ENCODE results near the gene CACNA1C. TPM values are rescaled to one million over a fixed set of nuclear protein-coding genes. Genes with fewer than 3 reads are reported as not detected.

Gene CACNA1C
- total RNA-seq, 2 donors from 2014 or later, result 0.86 to 6.3 TPM

GRCh38 chr12:2277492-2278155, 224.8 kb downstream of the CACNA1C start:
- peaks cover 7% of the 10 kb centered on the region for H3K27me3 Mint-ChIP-seq (ENCODE audit: insufficient read depth)
- Histone ChIP-seq H3K4me1 (ENCODE audit: control insufficient read depth, insufficient read depth, low read length) (no peaks in the 10 kb centered on the region), H3K27ac (ENCODE audit: low read depth, low read length) (no peak overlapping the region), H3K4me3 (ENCODE audit: low read length) (no peak overlapping the region), H3K27me3 (ENCODE audit: control insufficient read depth, insufficient read depth, low read length, poor library complexity, severe bottlenecking) (no peaks in the 10 kb centered on the region), H3K9ac (ENCODE audit: extremely low read depth, low read length, poor library complexity, severe bottlenecking) (no peak overlapping the region), H3K36me3 (ENCODE audit: control insufficient read depth, insufficient read depth, low read length) (no peaks in the 10 kb centered on the region), H3K9me3 (ENCODE audit: control insufficient read depth, low read length) (no peaks in the 10 kb centered on the region)
- WGBS, 2 experiments (ENCODE audit: insufficient coverage in 1 of 2, insufficient read length in 1 of 2), result 78 to 83% methylated on average over 6 of the region's 6 CpGs
- H3K9me3 Mint-ChIP-seq, result peaks cover 8% of the 10 kb centered on the region
- H3K4me3 Mint-ChIP-seq, result no peak overlapping the region
- peak; percentile 31 for DNase-seq
- peaks cover 10% of the 10 kb centered on the region for H3K4me1 Mint-ChIP-seq
- H3K27ac Mint-ChIP-seq, result no peak overlapping the region
- TF ChIP-seq CTCF (conservative IDR thresholded peaks at IDR 0.05), result no peak
- no peaks in the 10 kb centered on the region for H3K36me3 Mint-ChIP-seq (ENCODE audit: low read depth)

- peaks cover 8% of the 10 kb centered on the region for H3K9me3 Mint-ChIP-seq
- Histone ChIP-seq H3K4me3 (ENCODE audit: low read length) (no peak overlapping the region), H3K27me3 (ENCODE audit: control insufficient read depth, insufficient read depth, low read length, poor library complexity, severe bottlenecking) (no peaks in the 10 kb centered on the region), H3K4me1 (ENCODE audit: control insufficient read depth, insufficient read depth, low read length) (no peaks in the 10 kb centered on the region), H3K36me3 (ENCODE audit: control insufficient read depth, insufficient read depth, low read length) (no peaks in the 10 kb centered on the region), H3K9ac (ENCODE audit: extremely low read depth, low read length, poor library complexity, severe bottlenecking) (no peak overlapping the region), H3K27ac (ENCODE audit: low read depth, low read length) (no peak overlapping the region), H3K9me3 (ENCODE audit: control insufficient read depth, low read length) (no peaks in the 10 kb centered on the region)
- H3K36me3 Mint-ChIP-seq (ENCODE audit: low read depth), result no peaks in the 10 kb centered on the region
- H3K4me1 Mint-ChIP-seq, result peaks cover 17% of the 10 kb centered on the region
- H3K27ac Mint-ChIP-seq, result no peak overlapping the region
- no peak for TF ChIP-seq CTCF (conservative IDR thresholded peaks at IDR 0.05)
- no peak overlapping the region for H3K4me3 Mint-ChIP-seq
- peaks cover 7% of the 10 kb centered on the region for H3K27me3 Mint-ChIP-seq (ENCODE audit: insufficient read depth)
- 83% methylated on average over 1 of the region's 1 CpG; no CpG with 5 or more reads in 1 of the 2 experiments for WGBS, 2 experiments (ENCODE audit: insufficient coverage in 1 of 2, insufficient read length in 1 of 2)
- DNase-seq, result no peak
Measured at GRCh38 chr12:2281446-2281845, 228.7 kb downstream of the CACNA1C start.

- Mint-ChIP-seq H3K4me1 (peaks cover 19% of the 10 kb centered on the region), H3K4me3 (no peak overlapping the region), H3K27ac (peak overlapping the region; percentile 7), H3K36me3 (ENCODE audit: low read depth) (no peaks in the 10 kb centered on the region), H3K9me3 (peaks cover 8% of the 10 kb centered on the region), H3K27me3 (ENCODE audit: insufficient read depth) (peaks cover 7% of the 10 kb centered on the region)
- Histone ChIP-seq H3K9me3 (ENCODE audit: control insufficient read depth, low read length) (no peaks in the 10 kb centered on the region), H3K36me3 (ENCODE audit: control insufficient read depth, insufficient read depth, low read length) (no peaks in the 10 kb centered on the region), H3K9ac (ENCODE audit: extremely low read depth, low read length, poor library complexity, severe bottlenecking) (no peak overlapping the region), H3K27ac (ENCODE audit: low read depth, low read length) (no peak overlapping the region), H3K4me3 (ENCODE audit: low read length) (no peak overlapping the region), H3K4me1 (ENCODE audit: control insufficient read depth, insufficient read depth, low read length) (no peaks in the 10 kb centered on the region), H3K27me3 (ENCODE audit: control insufficient read depth, insufficient read depth, low read length, poor library complexity, severe bottlenecking) (no peaks in the 10 kb centered on the region)
- 73 to 75% methylated on average over 4 to 6 of the region's 6 CpGs for WGBS, 2 experiments (ENCODE audit: insufficient coverage in 1 of 2, insufficient read length in 1 of 2)
- TF ChIP-seq CTCF (conservative IDR thresholded peaks at IDR 0.05), result peak; percentile 74
- peak; percentile 86 for DNase-seq
Measured at GRCh38 chr12:2282318-2282717, 229.5 kb downstream of the CACNA1C start.

All from endodermal cell (in vitro differentiated cells).